ENCODE results near the gene PPTC7.
"Not testable (repeated sequence)": the region's sequence is repeated elsewhere in the genome, so short reads cannot be mapped to it uniquely, and the experiment has no call there.

Gene PPTC7

DNA sequence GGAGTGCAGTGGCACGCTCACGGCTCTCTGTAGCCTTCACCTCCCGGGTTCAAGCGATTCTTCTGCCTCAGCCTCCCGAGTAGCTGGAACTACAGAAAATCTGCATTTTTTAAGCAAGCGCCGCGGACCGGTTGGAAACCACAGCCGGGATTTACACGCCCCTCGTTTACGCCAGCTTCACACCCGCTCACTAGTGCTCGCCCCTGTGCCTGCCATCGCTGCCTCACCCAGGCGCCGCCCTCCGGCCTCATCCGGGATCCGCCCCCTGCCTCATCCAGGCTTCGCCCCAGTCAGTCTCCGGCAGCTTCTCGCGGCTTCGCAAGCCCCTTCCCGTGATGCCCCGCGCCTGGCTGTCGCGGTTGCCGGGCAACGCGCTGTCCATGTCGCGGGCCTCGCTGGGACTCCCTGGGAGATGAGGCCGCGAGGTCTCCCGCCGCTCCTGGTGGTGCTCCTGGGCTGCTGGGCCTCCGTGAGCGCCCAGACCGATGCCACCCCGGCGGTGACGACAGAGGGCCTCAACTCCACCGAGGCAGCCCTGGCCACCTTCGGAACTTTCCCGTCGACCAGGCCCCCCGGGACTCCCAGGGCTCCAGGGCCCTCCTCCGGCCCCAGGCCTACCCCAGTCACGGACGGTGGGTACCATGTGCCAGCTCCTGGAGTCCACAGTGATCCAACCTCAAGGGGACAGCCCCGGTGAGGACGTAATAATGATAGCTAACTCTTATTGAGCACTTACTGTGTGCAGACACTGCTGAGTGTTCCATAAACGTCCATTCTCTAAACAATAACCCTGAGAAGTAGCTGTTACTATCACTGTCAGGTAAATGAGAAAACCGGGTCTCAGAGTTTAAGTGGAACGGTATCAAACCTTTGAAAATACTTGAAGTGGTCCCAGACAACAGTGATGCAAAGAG lies 30.9 kb upstream of the PPTC7 start, which contains the start of gene TCTN1:
Gene TCTN1 (plus strand): TSS at position 359 of the 914 bp plus-strand sequence. CDS start 54 bp downstream, at position 413.
- TF ChIP-seq, protein P1, sequence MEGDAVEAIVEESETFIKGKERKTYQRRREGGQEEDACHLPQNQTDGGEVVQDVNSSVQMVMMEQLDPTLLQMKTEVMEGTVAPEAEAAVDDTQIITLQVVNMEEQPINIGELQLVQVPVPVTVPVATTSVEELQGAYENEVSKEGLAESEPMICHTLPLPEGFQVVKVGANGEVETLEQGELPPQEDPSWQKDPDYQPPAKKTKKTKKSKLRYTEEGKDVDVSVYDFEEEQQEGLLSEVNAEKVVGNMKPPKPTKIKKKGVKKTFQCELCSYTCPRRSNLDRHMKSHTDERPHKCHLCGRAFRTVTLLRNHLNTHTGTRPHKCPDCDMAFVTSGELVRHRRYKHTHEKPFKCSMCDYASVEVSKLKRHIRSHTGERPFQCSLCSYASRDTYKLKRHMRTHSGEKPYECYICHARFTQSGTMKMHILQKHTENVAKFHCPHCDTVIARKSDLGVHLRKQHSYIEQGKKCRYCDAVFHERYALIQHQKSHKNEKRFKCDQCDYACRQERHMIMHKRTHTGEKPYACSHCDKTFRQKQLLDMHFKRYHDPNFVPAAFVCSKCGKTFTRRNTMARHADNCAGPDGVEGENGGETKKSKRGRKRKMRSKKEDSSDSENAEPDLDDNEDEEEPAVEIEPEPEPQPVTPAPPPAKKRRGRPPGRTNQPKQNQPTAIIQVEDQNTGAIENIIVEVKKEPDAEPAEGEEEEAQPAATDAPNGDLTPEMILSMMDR (IDR thresholded peaks at IDR 0.05; ENCODE audit: low read depth, low read length): no peak
- peak; percentile 78 for DNase-seq (ENCODE audit: extremely low read depth, low read depth)

DNA sequence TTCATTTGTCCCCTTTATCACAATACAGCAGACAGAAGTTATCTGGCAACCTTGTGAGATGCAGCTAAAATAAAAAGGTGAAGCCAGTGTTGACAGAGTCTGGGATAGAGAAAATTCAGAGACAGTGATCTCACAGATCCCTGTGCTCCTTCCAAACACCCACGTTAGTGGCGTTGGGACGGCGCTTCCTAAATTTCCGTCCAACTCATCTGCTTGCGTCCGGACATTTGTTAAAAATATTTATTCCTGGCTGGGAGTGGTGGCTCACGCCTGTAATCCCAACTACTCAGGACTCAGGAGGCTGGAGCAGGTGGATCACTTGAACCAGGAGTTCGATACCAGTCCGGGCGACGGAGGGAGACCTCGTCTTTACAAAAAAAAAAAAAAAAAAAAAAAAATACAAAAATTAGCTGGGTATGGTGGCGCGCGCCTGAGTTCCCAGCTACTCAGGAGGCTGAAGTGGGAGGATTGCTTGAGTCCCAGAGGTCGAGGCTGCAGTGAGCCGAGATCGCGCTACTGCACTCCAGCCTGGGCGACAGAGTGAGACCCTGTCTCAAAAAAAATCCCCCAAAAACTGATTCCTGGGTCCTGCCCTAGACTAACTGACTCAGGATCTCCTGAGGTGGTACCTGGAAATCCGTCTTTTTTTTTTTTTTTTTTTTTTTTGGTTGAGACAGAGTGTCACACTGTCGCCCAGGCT lies 30.1 kb upstream of the PPTC7 start:
- no peak for DNase-seq (ENCODE audit: extremely low read depth, low read depth)
- TF ChIP-seq, protein P1 (IDR thresholded peaks at IDR 0.05; ENCODE audit: low read depth, low read length): no peak

DNA sequence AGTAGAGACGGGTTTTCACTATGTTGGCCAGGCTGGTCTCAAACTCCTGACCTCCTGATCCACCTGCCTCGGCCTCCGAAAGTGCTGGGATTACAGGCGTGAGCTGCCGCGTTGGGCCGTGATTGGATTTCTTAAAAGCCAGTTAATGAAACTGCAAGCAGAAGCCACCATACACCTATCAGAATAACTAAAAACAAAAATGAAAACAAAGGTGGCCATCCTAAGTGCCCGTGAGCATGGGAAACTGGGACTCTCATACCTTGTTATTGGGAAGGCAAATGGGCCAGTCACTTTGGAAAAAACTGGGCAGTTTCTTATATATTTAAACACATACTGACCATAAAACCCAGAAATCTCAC lies 23.1 kb upstream of the PPTC7 start:
- DNase-seq (ENCODE audit: extremely low read depth, low read depth): no peak
- TF ChIP-seq, protein P1 (IDR thresholded peaks at IDR 0.05; ENCODE audit: low read depth, low read length): no peak

DNA sequence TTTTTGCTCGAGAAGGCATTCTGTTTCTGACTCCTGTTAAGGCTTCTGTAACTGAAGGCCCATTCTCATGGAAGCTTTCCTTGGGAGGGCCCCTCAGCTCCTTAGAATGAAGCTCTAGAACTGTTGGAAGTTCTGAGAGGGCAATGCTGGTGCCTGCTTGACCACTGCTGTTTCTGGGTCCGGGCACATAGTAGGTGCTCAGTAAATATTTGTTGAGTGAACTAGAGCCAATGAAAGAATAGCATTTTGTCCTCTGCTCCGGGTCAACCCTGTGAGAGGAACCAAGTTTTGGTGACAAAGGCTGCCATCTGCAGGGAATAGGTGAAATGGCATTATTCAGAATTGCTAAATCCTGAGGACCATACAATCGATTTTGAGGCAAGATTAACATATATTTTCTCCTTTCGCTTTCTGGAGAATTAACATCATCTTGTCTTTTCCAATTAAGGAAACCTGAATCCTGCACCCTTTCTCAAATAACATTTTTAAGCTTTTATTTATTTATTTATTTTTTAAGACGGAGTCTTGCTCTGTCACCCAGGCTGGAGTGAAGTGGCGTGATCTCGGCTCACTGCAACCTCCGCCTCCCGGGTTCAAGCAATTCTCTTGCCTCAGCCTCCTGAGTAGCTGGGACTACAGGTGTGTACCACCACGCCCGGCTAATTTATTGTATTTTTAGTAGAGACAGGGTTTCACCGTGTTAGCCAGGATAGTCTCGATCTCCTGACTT lies 19.1 kb upstream of the PPTC7 start:
- DNase-seq (ENCODE audit: extremely low read depth, low read depth): not testable (repeated sequence)
- TF ChIP-seq, protein P1 (IDR thresholded peaks at IDR 0.05; ENCODE audit: low read depth, low read length): peak; percentile 72

DNA sequence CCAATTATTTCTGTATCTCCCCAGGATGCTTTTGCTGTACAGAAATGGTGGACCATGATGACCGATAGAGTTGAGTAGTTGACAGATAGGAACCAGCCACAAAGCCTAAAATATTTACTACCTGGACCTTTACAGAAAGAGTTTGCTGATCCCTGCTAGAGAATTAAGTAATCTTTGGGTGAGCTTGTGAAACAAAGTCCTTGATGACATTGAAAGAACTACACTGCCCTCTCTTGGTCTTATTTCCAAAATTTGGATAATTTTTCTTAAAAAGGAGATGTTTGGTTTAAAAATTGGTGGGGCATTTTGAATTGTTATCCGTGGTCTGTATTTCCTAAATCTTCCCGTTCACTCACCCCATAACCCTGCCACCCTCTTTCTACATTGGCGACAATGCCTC lies 17.1 kb upstream of the PPTC7 start:
- DNase-seq (ENCODE audit: extremely low read depth, low read depth): peak; percentile 27
- TF ChIP-seq, protein P1 (IDR thresholded peaks at IDR 0.05; ENCODE audit: low read depth, low read length): peak; percentile 27

DNA sequence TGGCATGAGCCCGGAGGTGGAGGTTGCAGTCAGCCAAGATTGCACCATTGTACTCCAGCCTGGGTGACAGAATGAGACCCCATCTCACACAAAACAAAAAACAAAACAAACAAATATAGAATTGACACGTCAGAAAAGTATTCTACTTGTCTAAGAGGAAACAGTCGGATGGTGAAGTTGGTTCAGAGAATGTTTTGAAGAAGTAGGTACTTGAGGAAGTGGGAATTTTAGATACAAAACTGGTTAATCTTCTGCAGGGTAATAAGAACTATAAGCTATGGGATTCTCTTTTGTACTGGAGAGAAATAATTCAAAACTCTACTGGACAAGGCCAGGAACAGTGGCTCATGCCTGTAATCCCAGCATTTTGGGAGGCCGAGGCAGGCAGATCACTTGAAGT lies 16.2 kb upstream of the PPTC7 start:
- TF ChIP-seq, protein P1 (IDR thresholded peaks at IDR 0.05; ENCODE audit: low read depth, low read length): no peak

More for the DNA sequence above, 16.2 kb upstream of the PPTC7 start:
- no peak for DNase-seq (ENCODE audit: extremely low read depth, low read depth)
